HepG2 (cell line): ENCODE results near the gene HIC1. TPM values are rescaled to one million over a fixed set of nuclear protein-coding genes. Genes with fewer than 3 reads are reported as not detected.

Experiments used
- ATAC-seq: fragments of 200-7000 bp; cut with Tn5 transposase; 3 replicates; pipeline ENCODE4 v1.9.1; 2020; ENCODE audit warnings: mild to moderate bottlenecking, moderate library complexity
- BruUV-seq: library from RNA; stranded (reverse); fragments of 400-500 nt; replicated peaks from 2 replicates; lab custom pipeline; 2021; lab: Mats Ljungman, UMichigan
- CTCF ChIA-PET: fragments of 300-600 bp; formaldehyde crosslinking; extraction: SDS; loops from one replicate; lab custom pipeline; 2021; ENCODE audit warnings: low total read pairs, inconsistent platforms, low intra/inter-chr PET ratio; lab: Yijun Ruan, JAX
- POLR2A ChIA-PET: fragments of 350-600 bp; sonication (Branson Sonifier 250); formaldehyde crosslinking; loops from one replicate; lab custom pipeline; 2020; ENCODE audit warnings: antibody characterized with exemption, inconsistent platforms; lab: Yijun Ruan, JAX
- DNase-seq: peaks from one replicate; pipeline ENCODE4 v3.0.0-alpha.2; 2015; ENCODE audit warnings: low spot score
- FAIRE-seq: peaks from 3 replicates; lab custom pipeline; 2011; peaks lifted over from hg19 to GRCh38; lab: Jason Lieb, UNC
- H2AFZ ChIP-seq: one replicate; pipeline ENCODE4 v1.6.1; 2011; ENCODE audit warnings: low read length, inconsistent platforms
- H3K27ac ChIP-seq: fragments of 300-600 bp; 3 replicates; pipeline ENCODE4 v1.8.0; 2011; ENCODE audit warnings: mixed run types, mild to moderate bottlenecking, mixed read lengths, low read length, inconsistent platforms; ENCODE audit not compliant: insufficient read depth; ENCODE audit errors: extremely low read length
- H3K27me3 ChIP-seq, 2 experiments: fragments of 200-600 bp in 1 of 2; 2 replicates in 1 of 2; 3 replicates in 1 of 2; pipeline versions ENCODE4 v1.6.0 to v1.8.0; 2011; ENCODE audit warnings: low read length in 2 of 2, mild to moderate bottlenecking in 2 of 2, moderate library complexity in 2 of 2, inconsistent platforms in 1 of 2; ENCODE audit not compliant: insufficient read depth in 2 of 2, control insufficient read depth in 1 of 2
- H3K36me3 ChIP-seq, 2 experiments: fragments of 200-600 bp in 1 of 2; replicated peaks in 1 of 2; 2 replicates in 1 of 2; 3 replicates in 1 of 2; pipeline versions ENCODE4 v1.5.1 to v1.8.0; 2011; ENCODE audit warnings: low read length in 2 of 2, inconsistent platforms in 1 of 2; ENCODE audit not compliant: insufficient read depth in 2 of 2, control insufficient read depth in 1 of 2
- H3K4me1 ChIP-seq: 2 replicates; pipeline ENCODE4 v1.5.1; 2012; ENCODE audit warnings: low read length, inconsistent platforms; ENCODE audit not compliant: insufficient read depth
- H3K4me2 ChIP-seq: 2 replicates; pipeline ENCODE4 v1.6.0; 2011; ENCODE audit warnings: low read depth, low read length, inconsistent platforms
- H3K4me3 ChIP-seq, 3 experiments: fragments of 200-600 bp in 1 of 3; sonication (generic), shearing (Covaris generic) in 1 of 3; replicated peaks in 1 of 3; 2 replicates each; pipeline ENCODE4 v1.5.1; 2011 to 2016; ENCODE audit warnings: low read length in 3 of 3, inconsistent platforms in 2 of 3, low read depth in 2 of 3, mild to moderate bottlenecking in 2 of 3, control low read depth in 1 of 3, mixed read lengths in 1 of 3; ENCODE audit not compliant: insufficient read depth in 1 of 3
- H3K79me2 ChIP-seq: one replicate; pipeline ENCODE4 v1.6.1; 2011; ENCODE audit warnings: low read length, inconsistent platforms; ENCODE audit not compliant: insufficient read depth
- H3K9ac ChIP-seq: 2 replicates; pipeline ENCODE4 v1.6.0; 2011; ENCODE audit warnings: mild to moderate bottlenecking, low read depth, low read length, inconsistent platforms; ENCODE audit not compliant: insufficient read depth
- H3K9me3 ChIP-seq: 2 replicates; pipeline ENCODE4 v1.5.1; 2012; ENCODE audit warnings: mild to moderate bottlenecking, low read length
- H4K20me1 ChIP-seq: 2 replicates; pipeline ENCODE4 v1.6.0; 2011; ENCODE audit warnings: inconsistent platforms, mild to moderate bottlenecking, low read length, moderate library complexity; ENCODE audit not compliant: insufficient read depth
- ISX ChIP-seq: sonication (generic); formaldehyde crosslinking; conservative IDR thresholded peaks from 2 replicates; pipeline ENCODE4 v1.5.0; 2020; ENCODE audit warnings: missing genetic modification reagents
- POLR2A ChIP-seq, 2 experiments: IDR thresholded peaks; 2 replicates each; pipeline ENCODE4 v1.6.1; 2011; ENCODE audit warnings: low read depth in 2 of 2, low read length in 2 of 2, mild to moderate bottlenecking in 1 of 2, moderate library complexity in 1 of 2; ENCODE audit not compliant: insufficient read depth in 1 of 2
- RFXAP ChIP-seq: sonication (generic); formaldehyde crosslinking; IDR thresholded peaks from 2 replicates; pipeline ENCODE4 v1.4.0; 2020; ENCODE audit warnings: missing genetic modification reagents, borderline replicate concordance
- ZNF251 ChIP-seq: sonication (generic); formaldehyde crosslinking; IDR thresholded peaks from 2 replicates; pipeline ENCODE4 v1.9.0; 2021; ENCODE audit warnings: mild to moderate bottlenecking, missing genetic modification reagents
- ZNF569 ChIP-seq: sonication (generic); formaldehyde crosslinking; IDR thresholded peaks from 2 replicates; pipeline ENCODE4 v1.5.0; 2020; ENCODE audit warnings: mild to moderate bottlenecking, missing genetic modification reagents, moderate library complexity, borderline replicate concordance
- ZNF780A ChIP-seq: sonication (generic); formaldehyde crosslinking; IDR thresholded peaks from 2 replicates; pipeline ENCODE4 v1.8.0; 2022; ENCODE audit warnings: mild to moderate bottlenecking, missing genetic modification reagents, moderate library complexity
- WGBS: methylation state at CpG from one replicate; pipeline ENCODE4 v1.1.6; 2017; ENCODE audit warnings: low lambda C conversion rate; 5-methylcytosine and 5-hydroxymethylcytosine counted together
- in situ Hi-C: cut with HindIII; loops from 2 replicates; pipeline ENCODE4 v1.10.0; 2017; ENCODE audit warnings: low pct_unique_long_range_greater_than_20kb; ENCODE audit not compliant: extremely low pct_ligation_motif_present
- intact Hi-C: fragments of 100-400 bp; cut with micrococcal nuclease; formaldehyde crosslinking; loops from one replicate; pipeline ENCODE4 v1.10.0; 2022; ENCODE audit not compliant: unreplicated experiment
- polyA plus RNA-seq, 8 experiments: library from polyadenylated mRNA; depleted of rRNA in 3 of 8; stranded (reverse) in 7 of 8; unstranded in 1 of 8; fragments of >200 nt; fragmentation: Illumina TruSeq in 4 of 8; extraction: Trizol in 4 of 8; gene quantifications; 2 replicates each; pipeline versions ENCODE4 v1.2.1 to v1.2.3, GENCODE V29; 2011 to 2016; ENCODE audit warnings: low read depth in 4 of 8, missing spikeins in 1 of 8, mixed read lengths in 1 of 8; ENCODE audit not compliant: insufficient read depth in 1 of 8
- total RNA-seq, 5 experiments: library from RNA; depleted of rRNA; stranded (reverse); fragments of >200 nt; fragmentation: Illumina TruSeq; extraction: Trizol; gene quantifications; 2 replicates each; pipeline ENCODE4 v1.2.3, GENCODE V29; 2016; ENCODE audit warnings: low read depth in 1 of 5
- TF ChIP-seq, protein P1 (sequence below): sonication (generic); formaldehyde crosslinking; IDR thresholded peaks from 2 replicates; pipeline ENCODE4 v1.4.0; 2020; ENCODE audit warnings: mild to moderate bottlenecking, missing genetic modification reagents
- TF ChIP-seq, protein P2 (sequence below): sonication (generic); formaldehyde crosslinking; IDR thresholded peaks from 2 replicates; pipeline ENCODE4 v1.9.0; 2021; ENCODE audit warnings: missing genetic modification reagents, mild to moderate bottlenecking, borderline replicate concordance
- TF ChIP-seq, protein P3 (sequence below): IDR thresholded peaks from 2 replicates; pipeline ENCODE4 v1.6.1; 2018; ENCODE audit warnings: missing genetic modification reagents

Gene HIC1
- total and polyA plus RNA-seq, 2 of the 13 experiments (the other 11 are each of a cell fraction or from before 2014, with no cell fraction given), result 0.04 to 0.31 TPM

DNA sequence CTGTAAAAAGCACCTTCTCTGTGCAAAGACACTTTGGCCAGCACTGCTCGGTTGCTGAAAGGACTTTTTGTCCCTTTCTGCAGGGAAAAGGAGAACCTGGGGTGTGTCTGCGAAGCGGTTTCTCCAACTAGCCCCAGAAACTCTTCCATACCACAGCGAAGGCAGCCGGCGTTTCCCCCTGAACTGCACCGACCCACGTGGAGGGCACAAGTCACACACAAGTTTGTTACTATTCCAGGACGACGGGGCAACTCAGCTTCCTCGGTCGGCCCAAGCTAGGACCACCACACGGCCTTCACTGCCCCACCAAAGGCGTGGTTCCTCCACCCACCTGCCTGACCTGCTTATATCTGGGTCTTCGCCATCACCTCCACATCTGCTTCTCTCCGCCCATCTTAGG is 31.6 kb upstream of the HIC1 start:
- TF ChIP-seq ISX (CRISPR knock-in tag) (no peak), ZNF780A (CRISPR knock-in tag) (no peak), POLR2A (IDR thresholded peaks at IDR 0.05; ENCODE audit: insufficient read depth in 1 of 2, low read depth in 2 of 2, low read length in 2 of 2) (no peak), RFXAP (CRISPR knock-in tag) (no peak), ZNF251 (CRISPR knock-in tag) (no peak), ZNF569 (CRISPR knock-in tag) (no peak)
- TF ChIP-seq, protein P1, sequence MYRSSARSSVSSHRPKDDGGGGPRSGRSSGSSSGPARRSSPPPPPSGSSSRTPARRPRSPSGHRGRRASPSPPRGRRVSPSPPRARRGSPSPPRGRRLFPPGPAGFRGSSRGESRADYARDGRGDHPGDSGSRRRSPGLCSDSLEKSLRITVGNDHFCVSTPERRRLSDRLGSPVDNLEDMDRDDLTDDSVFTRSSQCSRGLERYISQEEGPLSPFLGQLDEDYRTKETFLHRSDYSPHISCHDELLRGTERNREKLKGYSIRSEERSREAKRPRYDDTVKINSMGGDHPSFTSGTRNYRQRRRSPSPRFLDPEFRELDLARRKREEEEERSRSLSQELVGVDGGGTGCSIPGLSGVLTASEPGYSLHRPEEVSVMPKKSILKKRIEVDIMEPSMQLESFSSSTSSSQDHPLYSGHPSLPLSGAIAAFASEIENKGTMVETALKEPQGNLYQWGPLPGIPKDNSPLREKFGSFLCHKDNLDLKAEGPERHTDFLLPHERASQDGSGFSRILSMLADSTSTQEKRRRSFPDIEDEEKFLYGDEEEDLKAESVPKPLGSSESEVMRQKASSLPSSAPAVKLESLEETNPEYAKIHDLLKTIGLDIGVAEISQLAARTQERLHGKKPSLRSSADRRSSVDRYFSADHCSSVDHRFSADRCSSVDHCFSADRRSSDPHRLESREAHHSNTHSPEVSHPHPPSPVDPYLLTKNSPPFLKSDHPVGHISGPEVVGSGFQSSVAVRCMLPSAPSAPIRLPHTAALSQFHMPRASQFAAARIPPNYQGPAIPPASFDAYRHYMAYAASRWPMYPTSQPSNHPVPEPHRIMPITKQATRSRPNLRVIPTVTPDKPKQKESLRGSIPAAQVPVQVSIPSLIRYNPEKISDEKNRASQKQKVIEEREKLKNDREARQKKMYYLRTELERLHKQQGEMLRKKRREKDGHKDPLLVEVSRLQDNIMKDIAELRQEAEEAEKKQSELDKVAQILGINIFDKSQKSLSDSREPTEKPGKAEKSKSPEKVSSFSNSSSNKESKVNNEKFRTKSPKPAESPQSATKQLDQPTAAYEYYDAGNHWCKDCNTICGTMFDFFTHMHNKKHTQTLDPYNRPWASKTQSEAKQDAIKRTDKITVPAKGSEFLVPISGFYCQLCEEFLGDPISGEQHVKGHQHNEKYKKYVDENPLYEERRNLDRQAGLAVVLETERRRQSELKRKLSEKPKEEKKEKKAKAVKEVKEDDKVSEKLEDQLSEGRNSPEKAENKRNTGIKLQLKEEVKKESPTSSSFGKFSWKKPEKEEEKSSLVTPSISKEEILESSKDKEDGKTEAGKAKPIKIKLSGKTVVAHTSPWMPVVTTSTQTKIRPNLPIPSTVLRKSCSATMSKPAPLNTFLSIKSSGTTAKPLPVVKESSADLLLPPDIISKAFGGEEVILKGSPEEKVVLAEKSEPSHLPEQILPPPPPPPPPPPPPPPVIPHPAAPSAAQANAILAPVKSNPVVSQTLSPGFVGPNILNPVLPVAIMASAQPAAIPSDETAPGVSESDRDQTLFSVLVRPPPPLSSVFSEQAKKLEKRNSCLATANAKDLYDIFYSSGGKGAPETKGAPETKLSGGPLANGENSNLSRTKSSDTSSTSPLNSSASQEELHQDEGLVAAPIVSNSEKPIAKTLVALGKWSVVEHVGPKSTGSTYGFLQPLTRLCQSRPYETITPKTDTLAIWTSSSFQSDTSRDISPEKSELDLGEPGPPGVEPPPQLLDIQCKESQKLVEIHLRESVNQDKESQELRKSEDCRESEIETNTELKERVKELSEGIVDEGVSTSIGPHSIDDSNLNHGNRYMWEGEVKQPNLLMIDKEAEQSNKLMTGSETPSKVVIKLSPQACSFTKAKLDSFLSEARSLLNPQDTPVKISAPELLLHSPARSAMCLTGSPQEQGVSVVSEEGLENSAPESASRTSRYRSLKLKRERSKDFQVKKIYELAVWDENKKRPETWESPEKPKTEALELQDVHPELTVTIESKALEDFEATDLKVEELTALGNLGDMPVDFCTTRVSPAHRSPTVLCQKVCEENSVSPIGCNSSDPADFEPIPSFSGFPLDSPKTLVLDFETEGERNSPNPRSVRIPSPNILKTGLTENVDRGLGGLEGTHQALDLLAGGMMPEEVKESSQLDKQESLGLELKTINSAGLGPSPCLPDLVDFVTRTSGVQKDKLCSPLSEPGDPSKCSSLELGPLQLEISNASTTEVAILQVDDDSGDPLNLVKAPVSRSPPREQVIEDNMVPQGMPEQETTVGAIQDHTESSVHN (CRISPR knock-in tag), result no peak
- TF ChIP-seq, protein P2, sequence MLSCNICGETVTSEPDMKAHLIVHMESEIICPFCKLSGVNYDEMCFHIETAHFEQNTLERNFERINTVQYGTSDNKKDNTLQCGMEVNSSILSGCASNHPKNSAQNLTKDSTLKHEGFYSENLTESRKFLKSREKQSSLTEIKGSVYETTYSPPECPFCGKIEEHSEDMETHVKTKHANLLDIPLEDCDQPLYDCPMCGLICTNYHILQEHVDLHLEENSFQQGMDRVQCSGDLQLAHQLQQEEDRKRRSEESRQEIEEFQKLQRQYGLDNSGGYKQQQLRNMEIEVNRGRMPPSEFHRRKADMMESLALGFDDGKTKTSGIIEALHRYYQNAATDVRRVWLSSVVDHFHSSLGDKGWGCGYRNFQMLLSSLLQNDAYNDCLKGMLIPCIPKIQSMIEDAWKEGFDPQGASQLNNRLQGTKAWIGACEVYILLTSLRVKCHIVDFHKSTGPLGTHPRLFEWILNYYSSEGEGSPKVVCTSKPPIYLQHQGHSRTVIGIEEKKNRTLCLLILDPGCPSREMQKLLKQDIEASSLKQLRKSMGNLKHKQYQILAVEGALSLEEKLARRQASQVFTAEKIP (CRISPR knock-in tag), result no peak
- TF ChIP-seq, protein P3, sequence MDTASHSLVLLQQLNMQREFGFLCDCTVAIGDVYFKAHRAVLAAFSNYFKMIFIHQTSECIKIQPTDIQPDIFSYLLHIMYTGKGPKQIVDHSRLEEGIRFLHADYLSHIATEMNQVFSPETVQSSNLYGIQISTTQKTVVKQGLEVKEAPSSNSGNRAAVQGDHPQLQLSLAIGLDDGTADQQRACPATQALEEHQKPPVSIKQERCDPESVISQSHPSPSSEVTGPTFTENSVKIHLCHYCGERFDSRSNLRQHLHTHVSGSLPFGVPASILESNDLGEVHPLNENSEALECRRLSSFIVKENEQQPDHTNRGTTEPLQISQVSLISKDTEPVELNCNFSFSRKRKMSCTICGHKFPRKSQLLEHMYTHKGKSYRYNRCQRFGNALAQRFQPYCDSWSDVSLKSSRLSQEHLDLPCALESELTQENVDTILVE (CRISPR knock-in tag), result no peak
- DNase-seq (no peak), ATAC-seq (no peak), FAIRE-seq (no peak)
- no peak overlapping the region for H2AFZ ChIP-seq
- ChIA-PET POLR2A (no interaction called here), CTCF (no interaction called here)
- peaks cover 17% of the 10 kb centered on the region; the same call in 1 of the 2 replicates for H3K4me1 ChIP-seq
- H3K27ac ChIP-seq, result no peak overlapping the region
- H3K9me3 ChIP-seq, result no peaks in the 10 kb centered on the region
- H3K27me3 ChIP-seq, result peaks cover 12 to 70% of the 10 kb centered on the region in 2 experiments
- BruUV-seq, result no TSS peak
- H3K4me2 ChIP-seq, result no peak overlapping the region
- H3K4me3 ChIP-seq, result no peak overlapping the region
- H3K36me3 ChIP-seq, result no peaks in the 10 kb centered on the region
- intact Hi-C loops (loop anchor here (10.0 kb wide), 2 partner anchors 48 to 138 kb away; no protein-coding TSS in a partner anchor), in situ Hi-C loops (no loop called here)
- H3K79me2 ChIP-seq, result no peaks in the 10 kb centered on the region
- WGBS, result 82% methylated on average over 14 of the region's 16 CpGs
- H3K9ac ChIP-seq, result no peak overlapping the region
- H4K20me1 ChIP-seq, result no peaks in the 10 kb centered on the region
